NCI-H2029 treated with DMSO at 0.1 percent for 48 hours (cell line): ENCODE data around the gene MITF.
"Not testable (repeated sequence)": the region's sequence is repeated elsewhere in the genome, so short reads cannot be mapped to it uniquely, and the experiment has no call there.

Experiments
- DNase-seq: peaks from one replicate; lab custom pipeline; 2025; lab: John Stamatoyannopoulos, UW

MITF gene

GRCh38 chr3:69914395-69914794 lies 175.1 kb downstream of the MITF start:
- DNase-seq: no peak

DNA sequence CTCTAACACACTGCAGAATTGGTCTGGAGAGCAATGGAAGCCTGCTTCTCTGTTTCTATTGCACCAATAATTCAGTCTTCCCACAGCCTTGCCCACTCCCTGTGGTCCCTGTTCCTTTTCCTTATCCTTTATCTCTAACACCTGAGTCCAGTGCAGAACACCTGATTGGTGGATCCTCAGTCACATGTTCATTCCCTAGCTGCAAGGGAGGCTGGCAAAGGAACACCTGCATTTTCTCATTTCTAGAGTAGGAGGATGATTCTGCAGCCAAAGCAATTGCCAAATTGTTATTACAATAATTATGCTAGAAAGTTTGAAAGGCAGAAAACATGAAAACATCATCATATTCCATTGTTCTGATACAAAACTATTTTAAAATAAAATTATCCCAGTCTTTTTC lies 176.5 kb downstream of the MITF start:
- no peak for DNase-seq

DNA sequence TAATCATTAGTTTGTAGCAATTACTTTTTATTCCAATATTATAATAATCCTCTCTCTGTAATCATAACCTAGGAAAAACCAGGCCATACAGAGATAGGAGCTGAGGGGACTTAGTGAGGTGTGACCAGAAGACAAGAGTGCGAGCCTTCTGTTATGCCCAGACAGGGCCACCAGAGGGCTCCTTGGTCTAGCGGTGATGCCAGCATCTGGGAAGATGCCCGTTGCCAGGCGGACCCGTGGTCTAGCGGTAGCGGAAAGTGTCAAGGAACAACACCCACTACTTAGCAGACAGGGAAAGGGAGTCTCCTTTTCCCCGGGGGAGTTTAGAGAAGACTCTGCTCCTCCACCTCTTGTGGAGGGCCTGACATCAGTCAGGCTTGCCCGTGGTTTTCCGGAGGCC lies 180.7 kb downstream of the MITF start:
- not testable (repeated sequence) for DNase-seq

DNA sequence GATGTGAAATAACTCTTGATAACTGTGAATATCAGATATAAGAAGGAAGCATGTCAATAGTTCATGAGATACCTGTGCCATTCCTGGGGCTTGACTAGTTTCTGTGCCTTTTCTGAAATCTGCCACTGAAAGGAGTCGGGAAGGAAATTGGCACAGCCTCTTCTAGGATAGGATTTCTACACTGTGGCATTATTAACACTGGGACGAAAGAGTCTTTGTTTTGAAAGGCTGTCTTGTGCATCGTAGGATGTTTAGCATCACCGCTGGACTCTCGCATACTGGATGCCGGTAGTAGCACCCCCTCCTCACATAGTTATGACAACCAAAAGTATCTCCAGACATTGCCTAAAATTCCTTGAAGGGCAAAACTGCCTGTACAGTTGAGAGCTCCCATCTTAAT lies 182.4 kb downstream of the MITF start:
- DNase-seq: no peak

GRCh38 chr3:69922521-69923000 lies 183.3 kb downstream of the MITF start:
- DNase-seq: no peak

- no peak for DNase-seq
These were observed 186.2 kb downstream of the MITF start for GRCh38 chr3:69925506-69925905.

GRCh38 chr3:69926385-69926784 lies 187.1 kb downstream of the MITF start:
- no peak for DNase-seq

GRCh38 chr3:69927571-69927970 lies 188.3 kb downstream of the MITF start:
- no peak for DNase-seq

GRCh38 chr3:69929019-69929418 lies 189.8 kb downstream of the MITF start:
- no peak for DNase-seq

GRCh38 chr3:69930564-69930963 lies 191.3 kb downstream of the MITF start:
- no peak for DNase-seq

DNA sequence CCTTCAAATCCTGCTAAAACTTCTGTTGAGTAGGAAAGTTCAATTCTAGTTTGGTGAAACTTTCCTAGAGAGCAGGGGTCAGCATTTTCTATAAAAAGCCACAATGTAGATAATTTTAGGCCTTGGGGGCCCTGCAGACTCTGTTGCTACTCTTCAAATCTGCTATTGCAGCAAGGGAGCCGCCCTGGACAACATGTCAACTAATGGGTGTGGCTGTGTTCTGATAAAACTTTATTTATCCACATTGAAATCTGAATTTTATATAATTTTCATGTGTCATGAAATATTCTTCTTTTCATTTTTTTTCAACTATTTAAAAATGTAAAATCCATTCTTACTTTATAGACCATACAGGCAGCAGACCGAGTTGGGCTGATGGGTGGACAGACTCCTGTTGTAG lies 192.8 kb downstream of the MITF start:
- no peak for DNase-seq

GRCh38 chr3:69932501-69932900 lies 193.2 kb downstream of the MITF start:
- no peak for DNase-seq

DNA sequence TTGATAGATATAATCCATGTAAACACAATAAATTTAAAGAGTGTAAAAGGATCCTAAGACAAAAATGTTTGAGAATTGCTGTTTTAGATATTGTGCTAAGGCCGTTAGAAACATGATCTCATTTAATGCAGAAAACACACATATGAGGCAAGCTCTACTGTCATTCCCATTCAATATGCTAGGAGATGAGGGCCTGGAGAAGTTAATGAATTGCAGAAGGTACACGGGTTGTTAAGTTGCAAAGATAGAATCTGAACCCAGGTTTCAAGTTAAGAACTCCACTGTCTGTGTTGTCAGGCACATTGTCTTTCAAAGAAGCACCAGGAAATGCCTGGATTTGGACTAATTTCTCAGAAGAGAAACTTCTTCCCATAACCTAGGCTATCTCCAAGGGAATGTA lies 195.1 kb downstream of the MITF start:
- no peak for DNase-seq

DNA sequence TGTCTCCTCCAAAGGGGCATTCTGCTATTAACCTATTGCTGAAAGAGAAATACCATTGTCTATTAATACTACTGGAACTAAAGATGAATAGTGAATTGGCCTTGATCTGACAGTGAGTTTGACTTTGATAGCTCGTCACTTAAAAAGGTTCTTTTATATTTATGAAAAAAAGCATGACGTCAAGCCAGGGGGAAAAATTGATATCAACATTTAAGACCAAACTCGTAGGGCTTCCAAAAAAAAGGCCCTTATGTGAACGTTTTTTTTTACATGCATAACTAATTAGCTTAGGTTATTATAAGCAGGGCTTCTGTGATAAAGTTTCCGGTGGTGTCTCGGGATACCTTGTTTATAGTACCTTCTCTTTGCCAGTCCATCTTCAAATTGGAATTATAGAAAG lies 197.0 kb downstream of the MITF start:
- no peak for DNase-seq

DNA sequence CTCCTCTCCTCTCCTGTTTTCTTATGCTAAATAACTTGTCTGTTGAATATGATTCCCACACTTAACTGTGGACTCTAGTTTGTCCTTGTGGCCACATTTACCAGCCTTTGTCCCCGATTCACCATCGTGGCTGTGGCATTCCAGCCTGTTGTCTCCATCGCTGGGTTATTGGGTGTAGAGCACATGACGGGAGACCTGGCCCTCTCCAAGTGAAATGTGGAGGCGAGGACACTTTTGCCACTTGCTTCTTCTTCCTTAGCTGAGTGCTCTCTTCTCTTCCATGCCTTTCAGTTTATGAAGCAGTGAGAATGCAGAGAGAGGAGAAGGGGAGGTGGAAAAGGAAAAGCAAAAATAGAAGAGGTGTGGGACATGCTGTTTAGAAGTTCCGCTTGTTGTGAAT lies 198.8 kb downstream of the MITF start:
- DNase-seq: no peak

DNA sequence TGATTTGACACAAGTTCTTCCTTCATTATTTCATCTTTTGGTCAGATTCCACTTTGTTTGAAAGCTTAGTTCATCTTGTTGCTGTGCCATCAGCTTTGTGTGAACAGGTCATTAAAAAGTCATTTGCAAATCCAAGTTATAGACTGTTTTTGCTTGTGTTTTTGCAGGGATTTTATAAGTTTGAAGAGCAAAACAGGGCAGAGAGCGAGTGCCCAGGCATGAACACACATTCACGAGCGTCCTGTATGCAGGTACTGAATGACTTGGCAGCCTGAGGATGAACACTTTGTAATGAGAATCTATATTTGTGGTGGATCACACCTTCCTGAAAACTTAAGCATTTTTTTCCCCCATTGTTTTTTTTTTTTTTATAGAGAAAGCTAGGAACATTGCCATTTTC lies 199.7 kb downstream of the MITF start:
- no peak for DNase-seq

GRCh38 chr3:69941037-69941436 lies 201.8 kb downstream of the MITF start:
- no peak for DNase-seq

DNA sequence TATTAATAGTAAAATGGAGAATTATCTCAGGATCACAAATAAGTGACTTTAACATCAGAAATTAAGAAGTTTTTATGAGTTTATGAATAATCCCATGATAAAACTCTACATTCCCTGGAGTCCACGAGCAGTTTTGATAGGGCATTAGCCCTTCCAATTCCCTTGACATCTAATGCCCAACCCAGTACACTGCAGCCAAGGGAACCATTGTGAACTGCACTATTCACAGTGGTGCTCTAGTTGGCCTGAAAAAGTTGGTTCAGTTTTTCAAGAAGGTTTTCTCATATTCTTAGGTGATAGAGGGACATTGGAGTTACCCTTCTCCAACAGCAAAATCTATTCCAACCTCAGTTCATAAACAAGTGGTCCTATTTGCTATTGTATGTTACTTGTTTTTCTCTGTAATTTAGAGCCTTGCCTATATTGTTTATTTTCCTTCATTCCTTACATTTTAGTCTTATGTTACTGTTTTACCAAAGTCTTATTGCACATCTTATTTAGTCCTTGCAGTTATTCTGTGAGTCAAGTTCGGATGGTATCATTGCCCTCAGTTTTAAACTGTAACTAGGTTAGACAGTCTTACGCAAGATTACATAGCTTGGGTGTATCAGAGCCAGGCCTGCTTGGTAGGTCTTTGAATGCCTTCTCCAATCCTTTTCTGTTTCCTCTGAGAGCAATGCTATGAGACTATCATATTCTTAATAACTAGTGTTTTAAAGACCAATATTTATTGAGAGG lies 202.3 kb downstream of the MITF start:
- DNase-seq: no peak

DNA sequence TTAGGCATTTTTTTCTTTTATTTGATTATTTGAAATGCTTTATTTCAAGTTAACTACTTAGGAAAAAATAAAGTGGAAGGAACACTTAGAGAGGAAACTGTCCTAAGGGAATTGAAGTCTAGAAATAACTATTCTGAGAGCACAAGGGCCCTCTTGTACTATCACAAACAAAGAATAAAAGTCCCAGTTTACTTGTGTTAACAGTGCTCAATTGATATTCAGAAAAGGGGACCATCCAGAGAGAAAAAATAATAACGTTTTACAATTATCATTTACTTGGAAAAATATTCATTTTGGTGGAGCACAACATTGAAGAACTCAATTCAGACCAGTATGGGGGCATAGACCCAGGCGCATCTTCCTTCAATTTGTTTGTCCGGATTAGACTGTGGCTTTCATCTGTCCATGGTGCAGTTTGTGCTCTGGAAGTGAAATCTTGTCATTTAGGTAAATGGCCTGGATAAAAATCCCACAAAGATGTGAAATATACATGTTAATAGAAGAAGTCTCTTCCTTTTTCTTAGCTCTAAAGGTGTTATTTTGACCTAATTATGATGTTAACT lies 205.7 kb downstream of the MITF start:
- DNase-seq: no peak

DNA sequence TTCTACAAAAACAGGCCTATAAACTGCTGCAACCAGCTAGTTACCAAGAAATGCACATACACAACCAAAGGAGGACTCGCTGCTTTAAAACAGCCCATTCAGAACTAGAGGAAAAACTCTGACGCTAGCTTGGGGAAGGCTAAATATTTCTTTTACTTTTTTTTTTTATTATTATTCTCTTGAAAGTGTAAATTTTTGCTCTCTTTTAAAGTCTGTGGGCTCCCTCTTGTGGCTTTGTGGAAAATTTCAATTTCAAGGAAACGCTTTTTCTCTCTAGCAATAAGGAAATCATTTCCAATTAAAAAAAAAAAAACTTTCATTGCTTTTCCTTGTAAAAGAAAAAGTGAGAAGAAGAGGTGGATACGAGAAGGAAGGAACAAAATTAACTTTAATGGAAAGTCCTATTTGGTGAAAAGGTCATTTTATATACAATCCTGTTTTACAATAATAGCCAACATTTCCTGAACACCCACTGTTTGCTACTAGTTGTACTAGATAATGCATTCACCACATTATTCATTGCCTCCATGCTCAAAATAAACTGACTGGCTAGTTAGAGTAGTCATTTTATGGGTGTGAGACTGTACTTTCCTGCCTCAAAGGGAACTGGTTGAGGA lies 209.1 kb downstream of the MITF start:
- DNase-seq: peak; percentile 6

DNA sequence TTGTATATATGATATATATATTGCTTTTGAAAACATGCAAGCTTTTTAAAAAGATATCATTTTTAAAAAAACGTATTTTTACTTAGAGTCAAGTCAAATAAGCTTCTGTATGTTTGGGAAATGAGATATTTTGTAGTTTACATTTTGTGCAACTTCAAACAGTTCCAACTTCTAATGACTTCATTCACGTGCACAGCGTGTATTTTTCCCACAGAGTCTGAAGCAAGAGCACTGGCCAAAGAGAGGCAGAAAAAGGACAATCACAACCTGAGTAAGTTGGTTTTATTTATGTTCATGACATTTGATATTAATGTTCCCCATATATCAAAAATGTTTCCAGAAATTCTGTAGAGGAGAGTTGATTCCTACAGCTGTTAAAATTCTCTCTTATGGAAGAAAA lies 212.4 kb downstream of the MITF start:
- DNase-seq: no peak

- DNase-seq: no peak
These were observed 220.3 kb downstream of the MITF start for GRCh38 chr3:69959581-69959980.

DNA sequence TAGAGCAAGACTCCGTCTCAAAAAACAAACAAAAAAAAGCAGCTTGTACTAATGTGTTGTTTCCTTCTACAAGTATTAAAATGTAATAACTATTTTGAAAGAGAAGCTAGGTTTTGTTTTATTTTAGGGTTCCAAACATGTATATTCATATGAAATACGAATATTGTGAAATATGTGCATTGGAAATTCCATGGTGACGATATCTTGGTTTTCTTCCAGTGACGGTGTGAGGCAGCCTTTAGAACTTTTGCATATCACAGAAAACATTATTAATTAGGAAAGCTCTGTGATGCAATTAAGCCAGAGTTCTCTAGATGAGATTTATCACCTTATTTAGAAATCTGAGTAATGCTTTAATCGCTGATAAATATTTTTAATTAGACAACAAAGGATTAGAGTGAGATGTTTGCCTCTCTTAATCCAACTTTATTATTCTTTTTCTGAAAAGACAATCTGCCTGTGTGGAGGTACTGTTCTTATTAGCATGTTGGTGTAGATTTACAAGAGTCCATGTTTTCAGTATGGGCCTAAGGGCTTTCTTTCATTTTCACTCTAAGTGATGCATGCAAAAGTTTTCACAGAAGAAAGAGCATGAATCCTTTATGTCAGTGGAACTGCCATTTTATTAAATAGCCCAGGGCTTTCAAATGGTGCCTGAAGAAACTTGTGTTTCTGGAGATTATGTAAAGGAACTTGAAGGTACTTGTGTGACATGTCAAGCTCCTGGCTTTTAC lies 222.6 kb downstream of the MITF start:
- DNase-seq: no peak
